Activated CD4-positive, CD25-positive, alpha-beta regulatory T cell treated with anti-CD3 and anti-CD28 coated beads, Interleukin-2, amount 50 U/mL, for 16 hours (primary cell): ENCODE measurements around the gene LRP1B.

Experiments
- DNase-seq: peaks from one replicate; pipeline ENCODE4 v3.0.0-alpha.2; 2020; ENCODE audit warnings: low read depth, low spot score

The LRP1B gene

GRCh38 chr2:141770530-141770929 lies 360.3 kb downstream of the LRP1B start:
- no peak for DNase-seq

DNA sequence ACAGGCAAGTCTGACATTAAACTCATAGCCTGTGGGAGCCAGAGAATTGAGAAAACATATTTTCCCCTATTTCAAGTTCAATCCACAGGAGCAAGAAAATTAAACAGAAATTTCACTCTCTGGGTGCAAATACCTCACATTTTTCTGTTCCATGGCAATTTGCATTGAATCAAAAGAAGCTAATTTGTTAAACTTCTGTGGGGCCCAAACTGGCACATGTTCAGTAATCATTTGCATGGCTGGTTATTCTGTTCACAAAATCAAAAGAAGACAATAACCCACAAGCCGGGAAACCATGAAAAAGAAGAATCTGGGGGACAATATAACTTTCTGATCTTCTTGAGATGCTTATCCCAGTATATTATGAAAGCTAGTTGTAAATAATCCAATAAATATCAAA lies 363.1 kb downstream of the LRP1B start:
- DNase-seq = no peak

DNA sequence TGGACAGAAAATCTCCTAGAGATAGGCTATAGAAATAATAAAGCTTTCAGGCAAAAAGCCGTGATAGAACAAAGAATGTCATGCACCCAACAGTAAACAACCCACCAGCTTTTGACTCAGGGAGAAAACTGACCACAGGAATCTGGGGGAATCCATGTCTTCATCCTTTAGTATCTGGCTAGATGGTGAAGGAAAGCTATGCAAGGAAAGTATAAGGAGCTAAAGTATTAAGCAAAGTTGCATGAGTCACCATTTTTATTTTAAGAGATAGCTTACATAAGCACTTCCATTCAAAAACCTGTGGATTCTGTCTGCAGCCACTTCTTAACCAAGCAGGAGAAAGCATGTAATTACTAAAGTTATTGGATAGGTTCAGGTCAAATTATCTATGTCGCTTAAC lies 363.8 kb downstream of the LRP1B start:
- no peak for DNase-seq

GRCh38 chr2:141766225-141766624 lies 364.6 kb downstream of the LRP1B start:
- DNase-seq = no peak

DNA sequence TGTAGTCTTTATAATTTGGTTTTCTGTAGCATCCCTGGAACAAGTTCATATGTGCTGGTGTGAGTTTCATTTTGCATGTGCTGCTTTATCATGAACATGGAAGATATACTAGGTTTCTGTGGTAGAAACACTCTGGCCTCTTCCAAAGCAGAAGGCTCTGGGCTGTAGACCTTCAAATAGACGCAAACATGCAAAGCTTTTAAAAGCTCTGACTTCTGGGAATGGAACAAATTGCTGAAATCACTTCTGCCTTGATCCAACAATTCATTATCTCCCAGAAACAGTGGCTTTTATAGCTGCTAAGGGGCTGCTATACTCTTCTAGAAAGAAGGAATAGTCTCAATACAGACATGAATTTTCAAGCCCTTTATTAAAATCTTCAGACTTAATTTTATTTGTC lies 382.2 kb downstream of the LRP1B start:
- no peak for DNase-seq

GRCh38 chr2:141741652-141742051 lies 389.2 kb downstream of the LRP1B start:
- DNase-seq = no peak

GRCh38 chr2:141737492-141738255 lies 393.1 kb downstream of the LRP1B start:
- DNase-seq = no peak

GRCh38 chr2:141736466-141736865 lies 394.4 kb downstream of the LRP1B start:
- no peak for DNase-seq

GRCh38 chr2:141728886-141729285 lies 401.9 kb downstream of the LRP1B start:
- no peak for DNase-seq

DNA sequence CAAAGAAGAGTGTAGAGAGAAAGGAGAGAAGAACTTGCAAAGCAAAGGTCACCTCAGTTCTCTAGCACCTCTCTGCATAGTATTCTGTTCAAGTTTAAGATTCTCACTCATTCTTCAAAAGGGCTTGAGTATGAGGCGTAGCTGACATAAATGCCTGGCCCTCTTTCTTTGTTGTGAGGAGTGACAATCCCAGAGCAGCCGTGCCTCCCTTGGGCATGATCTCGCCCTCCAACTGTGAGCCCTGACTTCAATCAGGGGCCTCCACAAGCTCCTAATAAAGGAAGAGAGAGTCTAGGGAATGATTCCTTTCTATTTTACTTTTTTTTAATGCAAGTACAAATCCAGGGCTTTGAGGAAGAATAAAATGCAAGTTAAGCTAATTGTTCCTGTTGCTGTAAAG lies 402.7 kb downstream of the LRP1B start:
- DNase-seq = no peak

- no peak for DNase-seq
These were observed 406.4 kb downstream of the LRP1B start for GRCh38 chr2:141724426-141724825.

- DNase-seq = no peak
These were observed 407.0 kb downstream of the LRP1B start for GRCh38 chr2:141723814-141724213.

- no peak for DNase-seq
These were observed 410.3 kb downstream of the LRP1B start for GRCh38 chr2:141720476-141720875.

GRCh38 chr2:141714496-141714895 lies 416.3 kb downstream of the LRP1B start:
- DNase-seq = no peak

GRCh38 chr2:141711627-141712026 lies 419.2 kb downstream of the LRP1B start:
- no peak for DNase-seq

DNA sequence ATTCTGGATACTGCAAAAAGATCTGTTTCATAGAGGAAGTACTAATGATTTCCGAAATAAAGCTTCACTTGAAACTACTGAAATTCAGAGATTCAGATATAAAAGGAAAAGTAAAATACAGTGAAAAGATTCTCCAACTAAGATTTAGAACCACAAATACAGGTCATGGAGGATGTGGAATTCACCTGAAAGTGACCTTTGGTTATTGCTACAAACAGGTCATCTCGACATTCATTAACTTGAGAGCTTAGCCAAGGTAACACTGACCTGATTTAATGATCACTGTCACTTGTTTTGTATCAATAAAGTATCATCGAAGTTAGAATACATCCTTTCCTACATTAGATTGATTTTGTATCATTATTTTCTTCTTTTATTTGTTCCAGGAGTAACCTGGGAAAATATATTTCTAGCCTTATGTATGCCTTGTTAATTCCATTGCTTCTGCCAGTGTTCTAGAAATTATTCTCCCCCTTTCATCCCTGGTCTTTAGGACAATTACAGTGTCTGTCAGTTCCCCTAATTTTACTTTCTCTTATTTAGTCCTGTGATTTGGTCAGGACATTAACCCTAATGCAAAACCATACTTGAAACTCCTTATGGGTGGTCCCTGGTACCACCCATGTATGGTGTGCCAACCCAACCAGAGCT lies 420.1 kb downstream of the LRP1B start:
- no peak for DNase-seq

- DNase-seq = no peak
These were observed 421.1 kb downstream of the LRP1B start for GRCh38 chr2:141709756-141710155.

- DNase-seq = no peak
These were observed 423.3 kb downstream of the LRP1B start for GRCh38 chr2:141707486-141707885.

DNA sequence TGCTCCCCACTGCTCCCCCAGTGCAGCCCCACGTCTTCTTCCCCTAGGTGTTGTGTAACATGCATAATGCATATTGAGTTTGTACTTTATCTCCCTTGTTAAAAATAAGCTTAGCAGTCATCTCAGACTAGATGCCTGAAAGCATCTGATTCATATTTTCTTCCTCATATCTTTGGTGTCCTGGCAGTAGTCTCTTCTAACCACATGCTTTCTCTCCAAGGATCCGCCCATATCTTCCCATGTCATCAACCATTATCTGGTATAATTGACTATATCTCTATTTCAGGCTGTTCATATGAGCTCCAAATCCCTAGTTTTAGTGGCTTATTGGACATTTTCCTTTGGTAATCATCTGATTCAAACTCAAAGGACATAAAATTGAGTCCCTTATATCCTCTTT lies 426.3 kb downstream of the LRP1B start:
- DNase-seq = no peak

DNA sequence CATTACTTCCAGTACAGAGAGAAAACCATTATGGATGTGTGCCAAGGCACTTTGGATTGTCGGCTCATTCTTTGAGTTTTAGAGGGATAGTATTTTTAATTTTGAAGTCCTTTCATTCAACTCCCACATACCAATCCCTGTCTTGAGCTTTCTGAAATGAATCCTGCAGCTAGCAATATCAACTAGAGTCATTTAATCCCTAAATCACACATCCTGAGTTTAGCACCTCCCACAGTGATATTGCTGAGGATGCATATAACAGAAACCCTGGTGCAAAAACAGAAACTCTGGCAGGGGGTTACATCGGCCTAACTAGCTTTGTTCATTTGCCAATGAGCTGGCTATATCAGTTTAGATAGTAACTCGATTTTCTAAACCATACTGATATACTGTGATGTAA lies 427.3 kb downstream of the LRP1B start:
- no peak for DNase-seq

DNA sequence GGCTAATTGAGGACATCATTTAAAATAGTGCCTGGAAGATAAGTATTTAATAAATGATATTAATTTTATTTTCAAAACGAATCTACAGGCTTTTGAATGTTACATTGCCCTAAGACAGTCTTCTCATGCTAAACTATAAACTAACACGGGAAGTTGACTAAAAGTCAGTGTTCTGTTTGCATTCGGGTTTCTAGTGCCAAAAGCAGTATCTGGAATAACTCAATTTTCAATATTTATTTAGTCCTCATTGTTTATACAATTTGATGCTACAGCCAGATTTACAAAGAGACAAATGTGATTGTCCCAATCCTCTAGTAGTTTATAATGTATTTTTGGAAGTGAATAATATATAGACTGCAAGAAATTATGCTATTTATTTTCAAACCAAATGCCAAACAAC lies 429.2 kb downstream of the LRP1B start:
- DNase-seq = no peak

- DNase-seq = no peak
These were observed 431.2 kb downstream of the LRP1B start for GRCh38 chr2:141699573-141699972.

DNA sequence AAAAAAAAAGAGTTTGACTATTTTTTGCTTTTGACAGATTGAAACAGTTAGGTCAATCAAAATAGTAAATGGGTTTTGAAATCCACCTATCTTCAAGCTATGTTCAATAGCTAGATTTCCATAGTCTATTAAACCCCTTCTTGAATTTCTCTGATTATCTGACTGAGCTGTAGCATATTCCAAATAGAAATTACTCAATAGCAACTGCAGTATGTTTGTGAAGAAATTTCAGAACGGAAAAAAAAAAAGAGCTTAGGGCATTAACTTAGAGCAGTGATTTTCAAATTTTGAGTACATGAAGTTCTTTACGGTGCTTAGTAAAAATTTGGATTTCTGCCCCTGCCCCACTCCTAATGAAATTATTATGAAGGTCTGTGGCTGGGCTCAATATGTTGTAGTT lies 432.3 kb downstream of the LRP1B start:
- no peak for DNase-seq
